IMR-90 (cell line): ENCODE measurements around the gene RET. TPM values are rescaled to one million over a fixed set of nuclear protein-coding genes. Genes with fewer than 3 reads are reported as not detected.

Experiments used
- ATAC-seq: fragments of 200-7000 bp; cut with Tn5 transposase; 2 replicates; pipeline ENCODE4 v1.9.1; 2020; ENCODE audit warnings: low read depth, mild to moderate bottlenecking, moderate library complexity
- BruUV-seq: library from RNA; stranded (reverse); fragments of 400-500 nt; replicated peaks from 2 replicates; lab custom pipeline; 2021; lab: Mats Ljungman, UMichigan
- CTCF ChIA-PET: fragments of 300-600 bp; formaldehyde crosslinking; extraction: SDS; loops from one replicate; lab custom pipeline; 2021; ENCODE audit warnings: antibody characterized with exemption; lab: Yijun Ruan, JAX
- POLR2A ChIA-PET: fragments of 300-600 bp; sonication (Branson Sonifier 250); formaldehyde crosslinking; loops from one replicate; lab custom pipeline; 2022; ENCODE audit warnings: antibody characterized with exemption; ENCODE audit not compliant: unreplicated experiment; lab: Charles Lee
- DNase-seq: peaks from one replicate; pipeline ENCODE4 v3.0.0; 2013
- H2AFZ ChIP-seq: replicated peaks from 2 replicates; pipeline ENCODE3; 2013; ENCODE audit warnings: low read length, mild to moderate bottlenecking; ENCODE audit not compliant: poor library complexity
- H2AK5ac ChIP-seq: 2 replicates; pipeline ENCODE4 v1.6.1; 2013; ENCODE audit warnings: low read depth, low read length, inconsistent platforms
- H2AK9ac ChIP-seq: replicated peaks from 2 replicates; pipeline ENCODE3; 2013; ENCODE audit warnings: mild to moderate bottlenecking, low read depth, low read length, moderate library complexity; ENCODE audit not compliant: poor library complexity
- H2BK120ac ChIP-seq: 2 replicates; pipeline ENCODE4 v1.6.1; 2013; ENCODE audit warnings: low read depth, low read length, inconsistent platforms
- H2BK15ac ChIP-seq: 3 replicates; pipeline ENCODE4 v1.6.1; 2013; ENCODE audit warnings: low read depth, low read length, inconsistent platforms
- H2BK20ac ChIP-seq: 2 replicates; pipeline ENCODE4 v1.6.1; 2013; ENCODE audit warnings: low read depth, mild to moderate bottlenecking, inconsistent platforms, low read length, moderate library complexity
- H2BK5ac ChIP-seq: 2 replicates; pipeline ENCODE4 v1.6.1; 2013; ENCODE audit warnings: mild to moderate bottlenecking, low read depth, low read length, inconsistent platforms; ENCODE audit not compliant: poor library complexity, severe bottlenecking
- H3K14ac ChIP-seq: replicated peaks from 2 replicates; pipeline ENCODE4 v1.6.1; 2013; ENCODE audit warnings: low read depth, low read length, inconsistent platforms
- H3K18ac ChIP-seq: 2 replicates; pipeline ENCODE4 v1.6.1; 2013; ENCODE audit warnings: low read depth, low read length, control low read depth
- H3K23ac ChIP-seq: 2 replicates; pipeline ENCODE4 v1.6.1; 2013; ENCODE audit warnings: low read depth, low read length, inconsistent platforms
- H3K27ac ChIP-seq: 2 replicates; pipeline ENCODE4 v1.5.1; 2013; ENCODE audit warnings: mild to moderate bottlenecking, control low read depth, low read length; ENCODE audit not compliant: insufficient read depth
- H3K27me3 ChIP-seq: 2 replicates; pipeline ENCODE4 v1.6.1; 2013; ENCODE audit warnings: low read length; ENCODE audit not compliant: control insufficient read depth, insufficient read depth
- H3K36me3 ChIP-seq: 2 replicates; pipeline ENCODE4 v1.6.1; 2013; ENCODE audit warnings: low read length, mixed read lengths; ENCODE audit not compliant: control insufficient read depth, insufficient read depth
- H3K4ac ChIP-seq: 2 replicates; pipeline ENCODE4 v1.6.1; 2013; ENCODE audit warnings: low read depth, low read length, inconsistent platforms
- H3K4me1 ChIP-seq: 2 replicates; pipeline ENCODE4 v1.6.1; 2013; ENCODE audit warnings: low read length, mixed read lengths; ENCODE audit not compliant: control insufficient read depth, insufficient read depth
- H3K4me2 ChIP-seq: 2 replicates; pipeline ENCODE4 v1.6.1; 2013; ENCODE audit warnings: low read depth, mild to moderate bottlenecking, control low read depth, low read length, moderate library complexity
- H3K4me3 ChIP-seq: 2 replicates; pipeline ENCODE4 v1.5.1; 2013; ENCODE audit warnings: low read depth, mild to moderate bottlenecking, control low read depth, low read length, moderate library complexity; ENCODE audit not compliant: insufficient read depth
- H3K56ac ChIP-seq: 2 replicates; pipeline ENCODE4 v1.6.1; 2013; ENCODE audit warnings: low read length, inconsistent platforms; ENCODE audit not compliant: insufficient read depth; ENCODE audit errors: extremely low read depth
- H3K79me1 ChIP-seq, 2 experiments: 2 replicates each; pipeline ENCODE4 v1.6.1; 2013; ENCODE audit warnings: low read length in 2 of 2, inconsistent platforms in 1 of 2, low read depth in 1 of 2
- H3K9ac ChIP-seq: 2 replicates; pipeline ENCODE4 v1.6.1; 2013; ENCODE audit warnings: low read depth, low read length, control low read depth
- H3K9me1 ChIP-seq: 2 replicates; pipeline ENCODE4 v1.6.1; 2013; ENCODE audit warnings: low read length, inconsistent platforms; ENCODE audit not compliant: insufficient read depth
- H3K9me3 ChIP-seq: 2 replicates; pipeline ENCODE4 v1.6.1; 2013; ENCODE audit warnings: low read length; ENCODE audit not compliant: control insufficient read depth, insufficient read depth
- H4K20me1 ChIP-seq: 2 replicates; pipeline ENCODE4 v1.6.1; 2013; ENCODE audit warnings: low read length, inconsistent platforms; ENCODE audit not compliant: insufficient read depth
- H4K5ac ChIP-seq: 2 replicates; pipeline ENCODE4 v1.6.1; 2013; ENCODE audit warnings: mild to moderate bottlenecking, low read depth, low read length, control low read depth
- H4K8ac ChIP-seq, 2 experiments: 2 replicates each; pipeline ENCODE4 v1.6.1; 2013; ENCODE audit warnings: low read depth in 2 of 2, low read length in 2 of 2, control low read depth in 1 of 2, inconsistent platforms in 1 of 2
- H4K91ac ChIP-seq: 2 replicates; pipeline ENCODE4 v1.6.1; 2013; ENCODE audit warnings: low read depth, low read length, inconsistent platforms; ENCODE audit not compliant: insufficient read depth
- BHLHE40 ChIP-seq: fragments of 150-350 bp; IDR thresholded peaks from 2 replicates; pipeline ENCODE4 v1.6.1; 2016; ENCODE audit warnings: mild to moderate bottlenecking, low read depth, low read length
- CEBPB ChIP-seq: IDR thresholded peaks from 2 replicates; pipeline ENCODE4 v1.6.1; 2012; ENCODE audit warnings: low read depth, low read length, improper control_type of control experiment
- CHD1 ChIP-seq: IDR thresholded peaks from 2 replicates; pipeline ENCODE4 v1.6.1; 2012; ENCODE audit warnings: low read depth, low read length, improper control_type of control experiment
- CTCF ChIP-seq: conservative IDR thresholded peaks from 2 replicates; pipeline ENCODE4 v1.5.1; 2012; ENCODE audit warnings: mild to moderate bottlenecking, low read depth, low read length, improper control_type of control experiment
- ELK1 ChIP-seq: fragments of 150-350 bp; IDR thresholded peaks from 2 replicates; pipeline ENCODE4 v1.6.1; 2016; ENCODE audit warnings: low read depth, mild to moderate bottlenecking, low read length, moderate library complexity, borderline replicate concordance
- FOS ChIP-seq: fragments of 150-350 bp; IDR thresholded peaks from 2 replicates; pipeline ENCODE4 v1.6.1; 2016; ENCODE audit warnings: low read depth, low read length
- MAFK ChIP-seq: IDR thresholded peaks from 2 replicates; pipeline ENCODE4 v1.6.1; 2012; ENCODE audit warnings: low read depth, low read length, improper control_type of control experiment
- MAZ ChIP-seq: IDR thresholded peaks from 2 replicates; pipeline ENCODE4 v1.6.1; 2012; ENCODE audit warnings: low read depth, mild to moderate bottlenecking, low read length, improper control_type of control experiment, moderate library complexity, borderline replicate concordance
- NFE2L2 ChIP-seq: fragments of 150-350 bp; IDR thresholded peaks from 2 replicates; pipeline ENCODE4 v1.6.1; 2016; ENCODE audit warnings: low read depth, mild to moderate bottlenecking, low read length
- POLR2A ChIP-seq: IDR thresholded peaks from 2 replicates; pipeline ENCODE4 v1.6.1; 2012; ENCODE audit warnings: mild to moderate bottlenecking, low read depth, low read length
- RAD21 ChIP-seq: IDR thresholded peaks from 2 replicates; pipeline ENCODE4 v1.6.1; 2012; ENCODE audit warnings: low read length, improper control_type of control experiment
- RCOR1 ChIP-seq: IDR thresholded peaks from 2 replicates; pipeline ENCODE4 v1.6.1; 2012; ENCODE audit warnings: mild to moderate bottlenecking, low read length, improper control_type of control experiment; ENCODE audit not compliant: insufficient replicate concordance
- RFX5 ChIP-seq: IDR thresholded peaks from 2 replicates; pipeline ENCODE4 v1.8.0; 2012; ENCODE audit warnings: low read depth, mild to moderate bottlenecking, low read length, moderate library complexity
- SMC3 ChIP-seq: fragments of 150-350 bp; IDR thresholded peaks from 2 replicates; pipeline ENCODE4 v1.6.1; 2016; ENCODE audit warnings: low read depth, mild to moderate bottlenecking, antibody characterized with exemption, low read length, moderate library complexity
- WGBS, 2 experiments: methylation state at CpG; one replicate each; pipeline versions ENCODE4 v1.1.5 to v1.1.7; 2013; ENCODE audit warnings: missing lambda C conversion rate in 2 of 2; ENCODE audit not compliant: insufficient read length in 1 of 2; ENCODE audit errors: extremely low coverage in 2 of 2; 5-methylcytosine and 5-hydroxymethylcytosine counted together
- dilution Hi-C: fragments of 300-500 bp; cut with HindIII; formaldehyde crosslinking; loops from one replicate; pipeline ENCODE4 v1.14.3; 2018; ENCODE audit warnings: low sequenced_read_pairs; ENCODE audit not compliant: unreplicated experiment
- in situ Hi-C: fragments of 300-500 bp; cut with MboI; formaldehyde crosslinking; loops from 3 replicates; pipeline ENCODE4 v1.14.3; 2019; ENCODE audit warnings: low sequenced_read_pairs, inconsistent platforms, mixed read lengths
- intact Hi-C: fragments of 100-400 bp; cut with micrococcal nuclease; formaldehyde crosslinking; loops from 2 replicates; pipeline ENCODE4 v1.10.0; 2022
- polyA plus RNA-seq, 3 experiments: library from polyadenylated mRNA; depleted of rRNA; stranded (reverse); fragments of >200 nt; gene quantifications; 2 replicates each; pipeline ENCODE4 v1.2.3, GENCODE V29; 2012; ENCODE audit warnings: low replicate concordance in 1 of 3
- total RNA-seq: library from RNA; depleted of rRNA; stranded (reverse); fragments of >200 nt; gene quantifications from 2 replicates; pipeline ENCODE4 v1.2.3, GENCODE V29; 2012
- TF ChIP-seq, protein P1 (sequence below): fragments of 150-350 bp; IDR thresholded peaks from 2 replicates; pipeline ENCODE4 v1.6.1; 2017; ENCODE audit warnings: mild to moderate bottlenecking, antibody characterized with exemption, low read length, low read depth

RET gene
- total and polyA plus RNA-seq, 2 of the 4 experiments (the other 2 are of a cell fraction) = 0.10 to 0.18 TPM

DNA sequence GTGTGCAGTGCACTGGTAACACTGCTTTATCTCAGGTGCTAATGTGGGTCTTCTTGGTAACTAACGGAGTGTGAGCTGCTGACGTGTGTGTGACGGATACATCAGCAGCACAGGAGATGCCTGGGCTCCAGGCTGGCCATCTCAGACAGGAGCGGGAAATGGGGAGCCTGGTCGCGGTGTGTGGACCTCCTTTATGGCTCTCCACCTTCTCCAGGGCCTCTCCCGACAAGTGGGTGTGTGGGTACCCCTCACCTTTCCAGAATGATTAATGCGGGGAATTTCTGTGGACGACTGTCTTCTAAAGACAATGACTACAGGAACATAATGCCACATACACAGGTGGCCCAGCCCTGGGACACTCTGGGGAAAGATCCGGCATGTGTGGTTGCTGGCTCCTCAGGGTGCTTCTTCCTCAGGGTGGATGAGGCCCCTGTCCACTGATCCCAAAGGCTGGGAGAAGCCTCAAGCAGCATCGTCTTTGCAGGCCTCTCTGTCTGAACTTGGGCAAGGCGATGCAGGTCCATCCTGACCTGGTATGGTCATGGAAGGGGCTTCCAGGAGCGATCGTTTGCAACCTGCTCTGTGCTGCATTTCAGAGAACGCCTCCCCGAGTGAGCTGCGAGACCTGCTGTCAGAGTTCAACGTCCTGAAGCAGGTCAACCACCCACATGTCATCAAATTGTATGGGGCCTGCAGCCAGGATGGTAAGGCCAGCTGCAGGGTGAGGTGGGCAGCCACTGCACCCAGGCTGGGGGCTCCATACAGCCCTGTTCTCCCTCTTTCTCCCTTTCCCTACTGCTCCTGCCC lies 41.1 kb downstream of the RET start:
- Histone ChIP-seq H4K5ac (no peak overlapping the region), H3K27ac (no peak overlapping the region), H3K9ac (no peak overlapping the region), H3K4me1 (no peaks in the 10 kb centered on the region), H4K8ac (no peak overlapping the region), H2BK5ac (no peak overlapping the region), H3K27me3 (peaks cover 28% of the 10 kb centered on the region; the same call in 1 of the 2 replicates), H3K18ac (no peak overlapping the region), H2BK15ac (no peak overlapping the region), H3K9me1 (0 out of 2 replicates have a peak, but pooled peaks cover 4% of the 10 kb centered on the region), H2AK5ac (no peak overlapping the region), H2BK120ac (no peak overlapping the region), H3K4ac (no peak overlapping the region), H3K79me1 (no peaks in the 10 kb centered on the region), H2AK9ac (no peak overlapping the region), H3K9me3 (no peaks in the 10 kb centered on the region), H3K36me3 (no peaks in the 10 kb centered on the region), H3K56ac (no peak overlapping the region), H3K4me2 (no peak overlapping the region), H3K4me3 (no peak overlapping the region), H3K14ac (no peak overlapping the region), H4K91ac (no peak overlapping the region), H2BK20ac (no peak overlapping the region), H2AFZ (no peak overlapping the region), H4K20me1 (no peaks in the 10 kb centered on the region), H3K23ac (no peak overlapping the region)
- BruUV-seq = no TSS peak
- intact Hi-C loops = no loop called here
- ChIA-PET POLR2A (no interaction called here), CTCF (no interaction called here)
- ATAC-seq (no peak), DNase-seq (no peak)
- in situ Hi-C loops = no loop called here
- dilution Hi-C loops = no loop called here
- WGBS, 2 experiments = 67% methylated on average over 8 of the region's 18 CpGs; no CpG with 5 or more reads in 1 of the 2 experiments
- no peak for TF ChIP-seq RCOR1
- TF ChIP-seq ELK1 = no peak
- no peak for TF ChIP-seq CTCF
- no peak for TF ChIP-seq CEBPB
- no peak for TF ChIP-seq NFE2L2
- TF ChIP-seq CHD1 = no peak
- TF ChIP-seq MAZ = no peak
- no peak for TF ChIP-seq RFX5
- TF ChIP-seq MAFK = no peak
- TF ChIP-seq SMC3 = no peak
- TF ChIP-seq BHLHE40 = no peak
- TF ChIP-seq FOS = no peak
- TF ChIP-seq POLR2A = no peak
- TF ChIP-seq, protein P1, sequence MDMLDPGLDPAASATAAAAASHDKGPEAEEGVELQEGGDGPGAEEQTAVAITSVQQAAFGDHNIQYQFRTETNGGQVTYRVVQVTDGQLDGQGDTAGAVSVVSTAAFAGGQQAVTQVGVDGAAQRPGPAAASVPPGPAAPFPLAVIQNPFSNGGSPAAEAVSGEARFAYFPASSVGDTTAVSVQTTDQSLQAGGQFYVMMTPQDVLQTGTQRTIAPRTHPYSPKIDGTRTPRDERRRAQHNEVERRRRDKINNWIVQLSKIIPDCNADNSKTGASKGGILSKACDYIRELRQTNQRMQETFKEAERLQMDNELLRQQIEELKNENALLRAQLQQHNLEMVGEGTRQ = no peak
- TF ChIP-seq RAD21 = no peak
